HEK293T (cell line): Measurements from ENCODE around the gene ADAMTS18.

Source experiments
- ARNT ChIP-seq: fragments of 450-650 bp; IDR thresholded peaks from 2 replicates; pipeline ENCODE4 v1.6.1; 2017; ENCODE audit warnings: mild to moderate bottlenecking
- NFRKB ChIP-seq: fragments of 450-650 bp; IDR thresholded peaks from 2 replicates; pipeline ENCODE4 v1.6.1; 2016; ENCODE audit warnings: mild to moderate bottlenecking, moderate library complexity

DNA sequence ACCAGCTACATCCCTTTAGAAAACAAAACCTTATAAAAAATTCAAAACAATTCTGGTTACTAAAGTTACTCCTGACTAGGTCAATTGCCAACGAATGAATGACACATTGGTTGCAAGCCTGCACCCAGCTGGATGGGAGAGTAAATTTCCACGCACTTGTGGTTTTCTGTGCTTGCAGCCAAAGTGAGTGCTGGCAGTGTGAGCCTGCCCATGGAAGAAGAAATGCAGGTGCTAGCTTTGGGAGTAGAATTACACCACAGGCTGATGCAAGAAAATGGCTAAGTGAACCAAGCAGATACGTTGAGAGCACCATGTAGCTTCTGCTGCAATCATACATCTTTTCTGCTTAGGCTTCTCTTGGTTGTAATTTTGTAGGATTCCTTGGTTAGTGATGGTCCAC is 161.0 kb downstream of the ADAMTS18 start:
- TF ChIP-seq NFRKB (no peak), ARNT (no peak)
